ENCODE data around the gene SEMA5A. TPM values are rescaled to one million over a fixed set of nuclear protein-coding genes. Genes with fewer than 3 reads are reported as not detected.

Gene SEMA5A
- total RNA-seq, 4 donors from 2014 or later: 0.46 to 3.2 (median 1.7) TPM

DNA sequence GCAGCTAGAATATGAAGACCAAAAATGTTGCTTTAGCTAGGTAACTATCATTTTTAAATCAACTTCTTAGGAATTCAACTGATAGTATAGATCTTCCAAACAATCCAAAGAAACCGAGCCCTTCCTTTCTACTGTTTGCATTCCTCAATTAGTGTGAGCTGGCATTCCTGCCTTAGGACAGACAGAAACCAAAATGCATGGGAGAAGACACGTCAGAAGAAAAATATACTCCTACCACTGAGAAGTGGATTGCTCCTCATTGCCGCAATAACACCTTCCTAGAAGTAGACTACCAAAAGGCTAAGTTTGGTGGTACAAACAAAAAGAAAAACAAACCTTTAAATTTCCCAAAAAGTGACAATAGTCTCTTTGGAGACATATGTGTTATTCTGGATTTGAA, 440.0 kb downstream of the SEMA5A start:
- H3K4me1 ChIP-seq: no peaks in the 10 kb centered on the region
- H3K27ac ChIP-seq: no peak overlapping the region
- H3K4me3 ChIP-seq: no peak overlapping the region
- intact Hi-C loops (cut with DNase I; ENCODE audit: low total_unique reads): no loop called here
- no peaks in the 10 kb centered on the region for H3K36me3 ChIP-seq
- H3K27me3 ChIP-seq: no peaks in the 10 kb centered on the region
- no peak for DNase-seq
- no peak for ATAC-seq
- no peaks in the 10 kb centered on the region for H3K9me3 ChIP-seq
- in situ Hi-C loops (cut with MboI; ENCODE audit: low sequenced_read_pairs in 4 of 4): no loop called here
- TF ChIP-seq POLR2A (IDR thresholded peaks at IDR 0.05): no peak
- TF ChIP-seq, protein P1, sequence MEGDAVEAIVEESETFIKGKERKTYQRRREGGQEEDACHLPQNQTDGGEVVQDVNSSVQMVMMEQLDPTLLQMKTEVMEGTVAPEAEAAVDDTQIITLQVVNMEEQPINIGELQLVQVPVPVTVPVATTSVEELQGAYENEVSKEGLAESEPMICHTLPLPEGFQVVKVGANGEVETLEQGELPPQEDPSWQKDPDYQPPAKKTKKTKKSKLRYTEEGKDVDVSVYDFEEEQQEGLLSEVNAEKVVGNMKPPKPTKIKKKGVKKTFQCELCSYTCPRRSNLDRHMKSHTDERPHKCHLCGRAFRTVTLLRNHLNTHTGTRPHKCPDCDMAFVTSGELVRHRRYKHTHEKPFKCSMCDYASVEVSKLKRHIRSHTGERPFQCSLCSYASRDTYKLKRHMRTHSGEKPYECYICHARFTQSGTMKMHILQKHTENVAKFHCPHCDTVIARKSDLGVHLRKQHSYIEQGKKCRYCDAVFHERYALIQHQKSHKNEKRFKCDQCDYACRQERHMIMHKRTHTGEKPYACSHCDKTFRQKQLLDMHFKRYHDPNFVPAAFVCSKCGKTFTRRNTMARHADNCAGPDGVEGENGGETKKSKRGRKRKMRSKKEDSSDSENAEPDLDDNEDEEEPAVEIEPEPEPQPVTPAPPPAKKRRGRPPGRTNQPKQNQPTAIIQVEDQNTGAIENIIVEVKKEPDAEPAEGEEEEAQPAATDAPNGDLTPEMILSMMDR (IDR thresholded peaks at IDR 0.05 in 4 of 5, conservative IDR thresholded peaks at IDR 0.05 in 1 of 5): no peak

- Histone ChIP-seq H3K27ac (no peak overlapping the region), H3K9me3 (no peaks in the 10 kb centered on the region), H3K4me3 (no peak overlapping the region), H3K27me3 (no peaks in the 10 kb centered on the region), H3K36me3 (no peaks in the 10 kb centered on the region), H3K4me1 (no peaks in the 10 kb centered on the region)
- ATAC-seq (no peak), DNase-seq (no peak)
- TF ChIP-seq, protein P1 (IDR thresholded peaks at IDR 0.05 in 4 of 5, conservative IDR thresholded peaks at IDR 0.05 in 1 of 5): no peak
- TF ChIP-seq POLR2A (IDR thresholded peaks at IDR 0.05): no peak
- in situ Hi-C loops (cut with MboI; ENCODE audit: low sequenced_read_pairs in 4 of 4): no loop called here
- intact Hi-C loops (cut with DNase I; ENCODE audit: low total_unique reads): no loop called here
Observed at GRCh38 chr5:9104571-9105339, 441.1 kb downstream of the SEMA5A start.

GRCh38 chr5:9103290-9103689, 442.6 kb downstream of the SEMA5A start:
- no peaks in the 10 kb centered on the region for H3K4me1 ChIP-seq
- TF ChIP-seq, protein P1 (IDR thresholded peaks at IDR 0.05 in 4 of 5, conservative IDR thresholded peaks at IDR 0.05 in 1 of 5): no peak
- TF ChIP-seq POLR2A (IDR thresholded peaks at IDR 0.05): no peak
- H3K9me3 ChIP-seq: no peaks in the 10 kb centered on the region
- H3K27me3 ChIP-seq: no peaks in the 10 kb centered on the region
- no peaks in the 10 kb centered on the region for H3K36me3 ChIP-seq
- in situ Hi-C loops (cut with MboI; ENCODE audit: low sequenced_read_pairs in 4 of 4): no loop called here
- no peak overlapping the region for H3K27ac ChIP-seq
- intact Hi-C loops (cut with DNase I; ENCODE audit: low total_unique reads): no loop called here
- DNase-seq (no peak), ATAC-seq (no peak)
- no peak overlapping the region for H3K4me3 ChIP-seq

GRCh38 chr5:9099689-9100088, 446.2 kb downstream of the SEMA5A start:
- H3K4me3 ChIP-seq: no peak overlapping the region
- intact Hi-C loops (cut with DNase I; ENCODE audit: low total_unique reads) (no loop called here), in situ Hi-C loops (cut with MboI; ENCODE audit: low sequenced_read_pairs in 4 of 4) (no loop called here)
- H3K9me3 ChIP-seq: no peaks in the 10 kb centered on the region
- no peaks in the 10 kb centered on the region for H3K36me3 ChIP-seq
- H3K27ac ChIP-seq: no peak overlapping the region
- H3K4me1 ChIP-seq: no peaks in the 10 kb centered on the region
- TF ChIP-seq POLR2A (IDR thresholded peaks at IDR 0.05): no peak
- TF ChIP-seq, protein P1 (IDR thresholded peaks at IDR 0.05 in 4 of 5, conservative IDR thresholded peaks at IDR 0.05 in 1 of 5): no peak
- no peak for DNase-seq
- ATAC-seq: no peak
- H3K27me3 ChIP-seq: no peaks in the 10 kb centered on the region

DNA sequence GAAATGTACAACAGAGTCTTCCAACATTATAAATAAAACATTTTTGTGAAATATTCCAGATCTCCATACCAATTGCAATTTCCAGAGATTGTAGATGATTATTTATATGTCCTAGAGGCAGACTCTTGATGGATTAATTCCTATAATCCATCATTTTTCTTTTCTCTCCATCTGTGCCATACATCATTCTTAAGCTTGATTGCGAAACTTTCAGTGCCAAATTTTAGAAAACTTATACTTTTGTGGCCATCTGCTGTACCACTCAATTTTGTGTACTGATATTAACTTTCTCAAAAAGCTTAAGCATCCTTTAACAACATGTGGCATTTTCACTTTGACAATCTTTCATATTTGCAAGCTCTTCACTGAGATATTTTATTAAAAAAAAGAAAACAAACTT, 446.9 kb downstream of the SEMA5A start:
- in situ Hi-C loops (cut with MboI; ENCODE audit: low sequenced_read_pairs in 4 of 4) (no loop called here), intact Hi-C loops (cut with DNase I; ENCODE audit: low total_unique reads) (no loop called here)
- Histone ChIP-seq H3K4me3 (no peak overlapping the region), H3K27ac (no peak overlapping the region), H3K9me3 (no peaks in the 10 kb centered on the region), H3K4me1 (no peaks in the 10 kb centered on the region), H3K36me3 (no peaks in the 10 kb centered on the region), H3K27me3 (no peaks in the 10 kb centered on the region)
- no peak for ATAC-seq
- no peak for DNase-seq
- TF ChIP-seq, protein P1 (IDR thresholded peaks at IDR 0.05 in 4 of 5, conservative IDR thresholded peaks at IDR 0.05 in 1 of 5): no peak
- no peak for TF ChIP-seq POLR2A (IDR thresholded peaks at IDR 0.05)

Data from gastrocnemius medialis (tissue), 4 donors.